GM19455 (cell line): Measurements from ENCODE around the gene RBM4B.

ENCODE experiments used
- ATAC-seq: cut with Tn5 transposase; IDR thresholded peaks from one replicate; pipeline ENCODE4 v1.9.1; 2021; ENCODE audit not compliant: unreplicated experiment

Gene RBM4B

GRCh38 chr11:66687831-66688281, 10.2 kb upstream of the RBM4B start:
- no peak for ATAC-seq

- no peak for ATAC-seq
Measured at GRCh38 chr11:66686801-66687750, 9.4 kb upstream of the RBM4B start.

DNA sequence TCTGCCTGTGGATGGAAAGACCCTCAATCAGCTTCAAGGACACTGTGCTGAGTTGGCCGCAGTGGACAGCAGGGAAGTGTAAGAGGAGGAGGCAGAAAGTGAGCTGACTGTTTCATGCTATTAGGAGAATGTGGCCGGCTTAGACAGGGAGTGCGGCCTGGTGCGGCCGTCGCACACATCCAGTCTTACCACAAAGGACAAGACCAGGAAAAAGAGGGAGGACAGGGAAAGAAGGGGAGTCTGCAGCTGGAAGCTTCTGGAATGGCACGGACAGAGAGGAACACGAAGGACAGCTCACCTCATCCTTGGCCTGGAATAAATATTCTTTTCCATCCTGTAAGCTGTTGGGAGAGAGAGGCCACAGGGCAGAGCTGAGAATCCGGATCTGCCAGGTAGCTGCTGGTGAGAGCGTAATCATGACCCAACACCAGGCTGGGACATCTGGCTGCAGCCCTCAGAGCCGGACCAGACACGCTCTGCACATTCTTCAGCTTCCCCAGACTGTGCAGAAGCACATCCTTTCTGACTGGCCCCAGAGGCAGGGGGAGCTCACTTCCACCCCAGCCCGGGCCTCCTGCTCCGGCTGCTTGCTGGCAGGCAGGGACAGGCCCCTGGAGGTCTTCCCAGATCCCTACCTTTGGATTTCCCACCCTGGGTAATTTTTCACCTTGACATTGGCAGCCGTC, 8.6 kb upstream of the RBM4B start:
- ATAC-seq: no peak

DNA sequence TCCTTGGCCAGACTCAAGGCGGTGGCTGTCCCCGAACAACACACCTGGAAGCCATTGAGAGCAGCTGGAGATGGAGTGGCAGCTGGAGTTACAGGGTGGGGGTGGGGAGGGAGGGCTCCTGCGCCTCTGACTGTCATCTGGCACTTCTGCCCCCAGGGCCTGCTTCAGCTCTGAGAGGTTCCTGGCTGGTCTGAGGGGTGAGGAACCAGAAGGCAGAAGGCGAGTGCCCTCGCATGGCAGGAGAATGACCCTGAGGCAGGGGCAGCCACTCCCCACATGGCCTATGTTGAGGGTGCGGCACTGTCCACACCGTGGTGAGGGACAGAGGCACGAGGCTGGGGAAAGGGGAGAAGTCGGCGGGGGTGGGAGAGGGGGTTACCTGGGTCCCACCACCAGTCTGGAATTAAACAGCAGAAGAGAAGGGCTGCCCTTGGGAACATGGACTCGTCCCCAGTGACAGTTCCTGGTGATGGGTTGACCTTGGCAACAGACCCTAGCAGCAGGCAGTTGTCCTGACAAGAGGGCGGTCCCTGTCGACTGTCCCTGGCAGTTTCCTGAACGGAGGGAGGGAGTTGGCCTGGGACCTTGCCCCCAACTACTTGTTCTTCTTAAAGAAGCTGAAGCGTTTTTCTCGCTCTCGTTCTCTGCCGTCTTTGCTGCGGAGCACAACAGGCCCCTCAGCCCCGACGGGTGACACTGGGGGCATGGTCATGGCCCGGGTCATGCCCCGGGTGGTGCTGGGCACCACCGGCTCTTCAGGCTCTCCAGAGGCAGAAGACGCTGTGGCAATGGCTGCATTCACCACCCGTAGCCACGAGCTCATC, 7.8 kb upstream of the RBM4B start:
- ATAC-seq: no peak

- ATAC-seq: no peak
Measured at GRCh38 chr11:66684635-66685034, 6.9 kb upstream of the RBM4B start.

DNA sequence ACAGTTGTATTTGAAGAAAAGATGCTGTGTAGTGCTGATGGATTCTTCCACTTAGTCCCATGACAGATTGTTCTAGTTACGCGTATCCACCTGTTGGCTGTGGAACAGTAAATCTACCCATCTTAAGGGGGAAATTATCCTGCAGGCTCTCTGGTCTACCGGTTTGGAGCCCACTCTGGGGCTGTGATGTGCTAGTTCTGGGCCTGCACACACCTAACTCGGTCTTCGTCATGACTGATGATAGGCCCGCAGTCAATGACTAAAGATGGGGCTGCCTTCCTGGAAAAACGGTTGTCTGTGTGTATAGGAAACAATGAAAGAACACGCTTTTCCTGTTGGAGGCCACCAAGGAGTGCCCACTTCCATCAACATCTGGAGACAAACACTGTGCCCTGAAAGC, 6.2 kb upstream of the RBM4B start:
- no peak for ATAC-seq

DNA sequence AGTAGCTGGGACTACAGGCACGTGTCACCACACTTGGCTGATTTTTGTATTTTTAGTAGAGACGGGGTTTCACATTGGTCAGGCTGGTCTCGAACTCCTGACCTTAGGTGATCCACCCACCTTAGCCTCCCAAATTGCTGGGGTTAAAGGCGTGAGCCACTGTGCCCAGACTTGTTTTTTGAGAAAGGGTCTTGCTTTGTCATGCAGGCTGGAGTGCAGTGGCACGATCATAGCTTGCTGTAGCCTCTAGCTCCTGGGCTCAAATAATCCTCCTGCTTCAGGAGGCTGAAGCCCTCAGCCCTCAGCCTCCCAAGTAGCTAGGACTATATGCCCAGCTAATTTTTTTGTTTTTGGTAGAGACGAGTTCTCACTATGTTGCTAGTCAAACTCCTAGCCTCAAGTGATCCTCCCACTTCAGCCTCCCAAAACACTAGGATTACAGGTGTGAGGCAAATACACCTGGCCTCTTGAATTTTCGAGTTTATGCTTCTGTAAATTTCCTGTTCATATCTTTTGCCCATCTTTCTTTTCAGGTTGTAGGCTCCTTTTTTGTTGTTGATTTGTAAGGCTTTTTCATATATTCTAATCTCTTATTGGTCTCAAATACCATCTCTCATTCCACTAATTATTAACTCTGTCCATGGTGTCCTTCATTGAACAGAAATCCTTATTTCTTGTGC, 3.4 kb upstream of the RBM4B start:
- no peak for ATAC-seq

- ATAC-seq: no peak
Measured at GRCh38 chr11:66676931-66677598, 622 bp downstream of the RBM4B start.

GRCh38 chr11:66676282-66676919, 1.3 kb downstream of the RBM4B start:
- no peak for ATAC-seq

DNA sequence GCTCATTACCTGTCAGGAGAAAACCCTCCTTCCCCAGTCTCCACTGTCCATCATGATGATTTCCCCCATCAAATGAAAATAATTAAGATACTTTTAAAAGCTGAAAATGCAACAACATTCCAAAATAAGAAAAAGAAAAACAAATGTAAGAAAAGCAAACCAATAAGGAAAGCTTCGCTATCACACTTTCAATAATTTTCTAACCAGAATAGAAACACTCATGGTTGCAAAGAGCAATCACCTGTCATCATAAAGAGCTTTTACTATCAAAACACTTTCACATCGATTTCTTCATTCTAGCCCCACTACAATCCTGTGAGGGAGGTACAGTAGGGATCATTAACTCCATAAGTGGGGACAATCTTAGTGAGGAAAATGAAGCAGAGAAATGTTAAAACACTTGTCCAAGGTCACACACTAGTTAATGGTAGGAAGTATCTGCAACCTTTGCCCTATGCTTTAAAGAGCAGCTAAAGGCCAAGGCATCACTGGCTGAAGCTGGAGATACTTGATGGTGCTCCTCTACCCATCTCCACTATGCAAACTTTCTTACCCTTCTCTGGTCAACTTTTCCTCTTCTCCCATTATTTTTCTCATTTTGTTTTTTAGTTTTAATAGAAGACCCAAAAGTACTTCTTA, 2.6 kb downstream of the RBM4B start:
- no peak for ATAC-seq

- ATAC-seq: no peak
Measured at GRCh38 chr11:66670816-66671215, 6.9 kb downstream of the RBM4B start.

DNA sequence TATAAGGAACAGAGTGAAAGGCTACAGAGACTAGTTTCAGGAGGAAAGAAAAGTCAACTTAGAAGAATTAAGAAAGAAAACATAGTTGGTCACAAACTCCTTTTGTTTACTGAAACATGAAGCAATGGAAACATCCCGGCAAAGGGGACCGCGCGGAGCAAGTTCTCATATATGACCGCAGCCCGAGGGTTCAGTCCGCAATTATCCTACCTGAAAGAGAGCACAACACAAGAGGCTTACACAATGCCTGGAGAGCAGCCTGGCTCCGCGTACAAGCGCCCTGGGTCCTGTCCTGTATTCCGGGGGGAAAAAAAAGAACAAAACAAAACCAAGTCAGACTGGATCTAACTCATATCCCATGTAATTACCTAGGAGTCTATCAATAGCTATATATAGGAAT, 12.3 kb downstream of the RBM4B start:
- ATAC-seq: no peak

- no peak for ATAC-seq
Measured at GRCh38 chr11:66663741-66664296, 13.9 kb downstream of the RBM4B start.

- ATAC-seq: no peak
Measured at GRCh38 chr11:66659763-66660162, 17.9 kb downstream of the RBM4B start.

DNA sequence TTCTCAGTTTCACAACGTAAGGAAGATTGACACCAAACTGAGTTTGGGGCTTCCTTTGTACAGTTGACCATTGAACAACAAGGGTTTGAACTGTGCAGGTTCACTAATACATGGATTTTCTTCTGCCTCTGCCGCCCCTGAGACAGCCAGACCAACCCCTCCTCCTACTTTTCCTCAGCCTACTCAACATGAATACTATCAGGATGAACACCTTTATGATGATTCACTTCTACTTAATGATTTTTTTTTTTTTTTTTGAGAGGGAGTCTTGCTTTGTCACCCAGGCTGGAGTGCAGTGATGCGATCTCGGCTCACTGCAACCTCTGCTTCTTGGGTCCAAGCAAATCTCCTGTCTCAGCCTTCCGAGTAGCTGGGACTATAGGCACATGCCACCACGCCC, 24.6 kb downstream of the RBM4B start:
- ATAC-seq: no peak

DNA sequence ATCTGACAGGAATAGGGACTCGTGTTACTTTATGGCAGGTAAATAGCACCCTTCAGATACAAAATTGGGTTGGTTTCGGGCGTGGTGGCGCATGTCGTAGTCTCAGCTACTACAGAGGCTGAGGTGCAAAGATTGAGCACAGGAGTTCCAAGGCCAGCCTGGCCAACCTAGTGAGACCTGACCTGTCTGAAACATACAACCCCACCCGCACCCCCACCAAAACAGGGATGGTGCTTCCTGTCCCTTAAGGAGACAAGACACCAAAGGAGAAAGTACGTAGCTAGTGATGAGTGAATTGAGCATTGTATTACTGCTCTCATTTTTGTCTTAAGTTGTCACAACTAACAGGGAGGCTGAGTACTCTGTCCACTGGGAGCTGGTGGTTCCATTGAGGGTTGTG, 25.0 kb downstream of the RBM4B start:
- ATAC-seq: no peak

- ATAC-seq: no peak
Measured at GRCh38 chr11:66651016-66651415, 26.7 kb downstream of the RBM4B start.

DNA sequence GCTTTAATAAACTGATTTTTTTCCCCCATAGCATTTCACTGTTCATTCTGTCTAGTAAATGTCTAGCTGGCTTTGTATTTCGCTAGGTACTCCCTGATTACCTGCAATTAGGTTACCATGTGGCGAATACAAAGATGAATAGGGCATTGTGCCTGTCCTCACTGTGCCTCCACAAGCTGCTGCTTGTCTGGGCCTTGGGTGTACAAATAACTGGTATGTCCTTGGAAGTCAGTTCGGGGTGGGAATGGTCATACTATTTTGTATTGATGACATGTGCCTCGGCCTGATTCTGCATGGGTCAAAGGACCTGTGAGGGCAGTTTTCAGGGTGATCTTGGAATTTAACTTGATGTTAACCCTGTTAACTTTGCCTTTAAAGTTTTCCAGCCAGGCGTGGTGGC, 27.8 kb downstream of the RBM4B start:
- no peak for ATAC-seq

- ATAC-seq: no peak
Measured at GRCh38 chr11:66646828-66647227, 30.9 kb downstream of the RBM4B start.
